HEK293 (cell line): Measurements from ENCODE around the gene RPRD1B.

Source experiments
- SALL2 ChIP-seq: fragments of 450-650 bp; formaldehyde crosslinking; IDR thresholded peaks from 2 replicates; pipeline ENCODE4 v1.5.0; 2017; ENCODE audit warnings: missing biosample characterization, mild to moderate bottlenecking, missing genetic modification characterization, borderline replicate concordance
- ZNF169 ChIP-seq: fragments of 450-650 bp; formaldehyde crosslinking; IDR thresholded peaks from 2 replicates; pipeline ENCODE4 v1.5.1; 2016; ENCODE audit warnings: missing biosample characterization, missing genetic modification characterization

DNA sequence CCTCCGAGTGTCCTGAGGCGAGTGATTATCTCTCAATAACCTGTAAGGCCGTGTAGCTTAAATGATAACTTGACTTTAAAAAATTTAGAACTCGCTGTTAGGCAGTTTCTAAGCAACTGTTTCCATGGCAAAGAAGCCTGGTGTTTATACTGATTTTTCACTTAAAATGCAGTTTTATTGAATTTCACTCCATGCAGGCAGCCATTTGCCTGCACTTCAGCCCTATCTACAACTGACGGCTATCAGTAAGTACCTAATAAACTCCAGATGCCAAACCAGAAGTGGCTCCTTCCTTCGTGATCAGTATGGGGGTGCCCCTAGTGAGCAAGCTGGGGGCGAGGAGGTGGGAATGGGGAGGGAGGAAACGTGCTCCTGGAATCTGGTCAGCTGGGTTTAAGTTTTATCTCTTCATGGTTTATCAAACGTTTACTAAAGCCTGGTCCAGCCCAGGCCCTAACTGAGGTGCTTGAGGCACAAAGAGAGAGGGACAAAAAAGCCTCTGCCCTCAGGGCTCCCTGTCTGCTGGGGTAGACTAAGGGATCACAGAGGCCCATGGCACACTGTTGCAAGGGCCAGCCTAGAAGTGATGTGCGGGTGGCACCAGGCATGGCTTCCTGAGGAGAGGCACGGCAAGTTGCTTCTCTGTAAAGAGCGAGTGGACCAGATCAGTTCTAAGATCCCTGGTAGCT, 45.8 kb upstream of the RPRD1B start:
- TF ChIP-seq SALL2 (tag by site-specific recombination) (no peak), ZNF169 (tag by site-specific recombination) (no peak)
